Endodermal cell (in vitro differentiated cells): ENCODE measurements around the gene COMMD1. TPM values are rescaled to one million over a fixed set of nuclear protein-coding genes. Genes with fewer than 3 reads are reported as not detected.

Experiments
- DNase-seq: peaks from one replicate; pipeline ENCODE4 v3.0.0-alpha.2; 2017
- H3K27ac ChIP-seq: 2 replicates; pipeline ENCODE4 v1.5.1; 2013; ENCODE audit warnings: mild to moderate bottlenecking, low read depth, low read length, moderate library complexity
- H3K27me3 ChIP-seq: 2 replicates; pipeline ENCODE4 v1.6.1; 2013; ENCODE audit warnings: mild to moderate bottlenecking, low read length, moderate library complexity; ENCODE audit not compliant: insufficient read depth, control insufficient read depth, poor library complexity, severe bottlenecking
- H3K36me3 ChIP-seq: 2 replicates; pipeline ENCODE4 v1.7.0; 2013; ENCODE audit warnings: mild to moderate bottlenecking, low read length, moderate library complexity; ENCODE audit not compliant: control insufficient read depth, insufficient read depth
- H3K4me1 ChIP-seq: one replicate; pipeline ENCODE4 v1.7.0; 2013; ENCODE audit warnings: low read length; ENCODE audit not compliant: control insufficient read depth, insufficient read depth
- H3K4me3 ChIP-seq: 2 replicates; pipeline ENCODE4 v1.5.1; 2013; ENCODE audit warnings: mild to moderate bottlenecking, low read length, moderate library complexity
- H3K9ac ChIP-seq: 2 replicates; pipeline ENCODE4 v1.6.1; 2013; ENCODE audit warnings: mild to moderate bottlenecking, low read length, moderate library complexity; ENCODE audit not compliant: poor library complexity, severe bottlenecking; ENCODE audit errors: extremely low read depth
- H3K9me3 ChIP-seq: 2 replicates; pipeline ENCODE4 v1.6.1; 2013; ENCODE audit warnings: mild to moderate bottlenecking, low read length, moderate library complexity; ENCODE audit not compliant: control insufficient read depth
- H3K27ac Mint-ChIP-seq: 2 replicates; pipeline ENCODE4 v1.8.0; 2020; ENCODE audit warnings: mixed read lengths
- H3K27me3 Mint-ChIP-seq: 2 replicates; pipeline ENCODE4 v1.8.0; 2021; ENCODE audit warnings: mild to moderate bottlenecking, mixed read lengths; ENCODE audit not compliant: insufficient read depth
- H3K36me3 Mint-ChIP-seq: 2 replicates; pipeline ENCODE4 v1.8.0; 2020; ENCODE audit warnings: low read depth, mixed read lengths
- H3K4me1 Mint-ChIP-seq: 2 replicates; pipeline ENCODE4 v1.8.0; 2020; ENCODE audit warnings: mixed read lengths
- H3K4me3 Mint-ChIP-seq: 2 replicates; pipeline ENCODE4 v1.8.0; 2020; ENCODE audit warnings: mild to moderate bottlenecking, moderate library complexity, mixed read lengths
- H3K9me3 Mint-ChIP-seq: 2 replicates; pipeline ENCODE4 v1.8.0; 2020; ENCODE audit warnings: mild to moderate bottlenecking, mixed read lengths
- WGBS, 2 experiments: methylation state at CpG; one replicate each; pipeline versions ENCODE4 v1.1.5 to v1.1.7; 2013; ENCODE audit warnings: missing lambda C conversion rate in 2 of 2, mixed read lengths in 1 of 2; ENCODE audit not compliant: insufficient coverage in 1 of 2, insufficient read length in 1 of 2; 5-methylcytosine and 5-hydroxymethylcytosine counted together
- total RNA-seq, 2 donors: library from RNA; stranded (reverse); fragmentation: NEBNext Ultra II Directional in 1 of 2; extraction: Animal tissue kit (Norgen Biotek cat#: 25700) in 1 of 2; gene quantifications; 2 replicates in 1 of 2; 3 replicates in 1 of 2; pipeline ENCODE4 v1.2.1, GENCODE V29; 2021
- TF ChIP-seq, protein P1 (sequence below): fragments of 200-600 bp; sonication (generic); conservative IDR thresholded peaks from 2 replicates; pipeline ENCODE4 v1.5.0; 2021; ENCODE audit warnings: antibody characterized with exemption, mild to moderate bottlenecking

The COMMD1 gene
- total RNA-seq, 2 donors from 2014 or later: 27.8 to 28.4 TPM

DNA sequence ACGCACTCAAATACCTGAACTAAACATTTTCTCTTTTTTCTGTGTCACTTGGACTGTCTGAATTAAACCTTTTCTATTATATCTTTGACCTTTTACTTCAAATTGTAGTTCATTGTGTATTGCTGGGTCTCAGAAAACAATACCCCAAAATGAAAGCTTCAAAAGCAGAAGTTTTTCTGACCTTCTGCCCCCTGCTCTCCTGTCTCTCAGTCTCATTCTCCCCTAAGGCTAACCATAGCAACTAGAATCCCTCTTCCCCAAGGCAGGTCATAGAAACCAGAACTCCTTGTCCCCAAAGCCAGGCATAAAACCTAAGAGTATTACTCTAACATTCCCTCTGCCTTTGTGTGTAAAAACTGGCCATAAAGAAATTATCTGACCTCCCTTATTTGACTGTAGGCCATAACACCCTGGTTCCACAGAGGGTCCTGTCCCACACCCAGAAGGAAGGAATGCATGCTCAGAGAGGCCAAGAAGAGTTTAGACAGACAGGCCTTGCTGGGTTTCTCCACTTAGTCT, 197.0 kb downstream of the COMMD1 start:
- no peak for DNase-seq
- Histone ChIP-seq H3K4me1 (peaks cover 9% of the 10 kb centered on the region), H3K4me3 (no peak overlapping the region), H3K36me3 (no peaks in the 10 kb centered on the region), H3K9me3 (no peaks in the 10 kb centered on the region), H3K27ac (no peak overlapping the region), H3K9ac (no peak overlapping the region), H3K27me3 (no peaks in the 10 kb centered on the region)
- WGBS, 2 experiments: 80 to 87% methylated on average over 1 of the region's 1 CpG
- Mint-ChIP-seq H3K27ac (peak overlapping the region; percentile 41), H3K27me3 (no peaks in the 10 kb centered on the region), H3K4me3 (no peak overlapping the region), H3K36me3 (no peaks in the 10 kb centered on the region), H3K9me3 (no peaks in the 10 kb centered on the region), H3K4me1 (peaks cover 49% of the 10 kb centered on the region)
- TF ChIP-seq, protein P1, sequence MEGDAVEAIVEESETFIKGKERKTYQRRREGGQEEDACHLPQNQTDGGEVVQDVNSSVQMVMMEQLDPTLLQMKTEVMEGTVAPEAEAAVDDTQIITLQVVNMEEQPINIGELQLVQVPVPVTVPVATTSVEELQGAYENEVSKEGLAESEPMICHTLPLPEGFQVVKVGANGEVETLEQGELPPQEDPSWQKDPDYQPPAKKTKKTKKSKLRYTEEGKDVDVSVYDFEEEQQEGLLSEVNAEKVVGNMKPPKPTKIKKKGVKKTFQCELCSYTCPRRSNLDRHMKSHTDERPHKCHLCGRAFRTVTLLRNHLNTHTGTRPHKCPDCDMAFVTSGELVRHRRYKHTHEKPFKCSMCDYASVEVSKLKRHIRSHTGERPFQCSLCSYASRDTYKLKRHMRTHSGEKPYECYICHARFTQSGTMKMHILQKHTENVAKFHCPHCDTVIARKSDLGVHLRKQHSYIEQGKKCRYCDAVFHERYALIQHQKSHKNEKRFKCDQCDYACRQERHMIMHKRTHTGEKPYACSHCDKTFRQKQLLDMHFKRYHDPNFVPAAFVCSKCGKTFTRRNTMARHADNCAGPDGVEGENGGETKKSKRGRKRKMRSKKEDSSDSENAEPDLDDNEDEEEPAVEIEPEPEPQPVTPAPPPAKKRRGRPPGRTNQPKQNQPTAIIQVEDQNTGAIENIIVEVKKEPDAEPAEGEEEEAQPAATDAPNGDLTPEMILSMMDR: no peak

DNA sequence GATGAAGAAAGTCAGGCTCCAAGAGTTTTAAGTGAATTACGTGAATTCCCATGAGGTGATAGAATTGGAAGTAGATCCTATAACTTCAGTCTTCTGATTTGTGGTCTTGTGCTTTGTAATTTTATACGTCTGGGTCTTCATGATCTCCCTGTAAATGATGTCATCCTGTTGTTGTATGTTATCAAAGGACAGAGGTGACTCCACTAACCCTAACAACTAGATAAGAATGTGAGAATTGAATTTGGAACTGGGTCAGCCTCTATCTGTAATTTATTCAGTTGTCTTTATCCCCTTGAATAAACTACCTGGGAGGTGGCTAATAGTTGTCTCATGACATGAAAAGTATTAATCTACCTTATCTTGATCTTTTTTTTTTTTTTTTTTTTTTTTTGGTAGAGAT, 204.1 kb downstream of the COMMD1 start:
- DNase-seq: no peak
- Histone ChIP-seq H3K27me3 (no peaks in the 10 kb centered on the region), H3K9ac (peak overlapping the region; percentile 26), H3K36me3 (no peaks in the 10 kb centered on the region), H3K9me3 (no peaks in the 10 kb centered on the region), H3K4me1 (peaks cover 32% of the 10 kb centered on the region), H3K4me3 (no peak overlapping the region), H3K27ac (no peak overlapping the region)
- Mint-ChIP-seq H3K4me1 (peaks cover 66% of the 10 kb centered on the region), H3K9me3 (no peaks in the 10 kb centered on the region), H3K4me3 (no peak overlapping the region), H3K27me3 (no peaks in the 10 kb centered on the region), H3K27ac (peak overlapping the region; percentile 78), H3K36me3 (no peaks in the 10 kb centered on the region)
- WGBS, 2 experiments: 26 to 80% methylated on average over 1 to 2 of the region's 2 CpGs
- TF ChIP-seq, protein P1: no peak

DNA sequence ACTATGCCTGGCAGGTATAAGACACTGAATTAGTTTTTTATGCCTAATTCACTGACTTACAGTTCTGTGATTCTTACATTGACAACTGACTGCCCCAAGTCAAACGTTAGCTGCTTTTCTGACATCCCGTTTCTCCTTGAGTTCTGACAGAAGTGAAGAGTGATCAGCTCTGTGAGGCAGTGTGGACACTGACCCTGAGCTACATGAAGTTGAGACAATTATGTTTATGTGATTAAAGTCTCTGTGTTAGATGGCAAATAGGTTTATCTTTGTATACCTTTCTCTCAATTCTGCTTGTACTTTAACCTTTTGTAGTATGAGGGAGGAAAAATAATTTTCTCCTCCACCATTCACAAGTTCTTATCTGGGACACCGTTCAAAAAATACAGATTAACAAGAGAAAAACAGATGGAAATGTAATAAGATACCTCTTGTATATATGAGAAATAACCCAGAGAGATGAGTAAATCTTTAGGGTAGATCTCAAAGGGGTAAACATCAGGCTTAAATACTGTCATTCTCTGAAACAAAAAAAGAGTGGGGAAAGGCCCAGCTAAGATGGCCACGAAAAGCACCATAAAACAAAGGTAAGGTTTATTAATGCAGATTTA, 205.0 kb downstream of the COMMD1 start:
- H3K36me3 ChIP-seq: no peaks in the 10 kb centered on the region
- Mint-ChIP-seq H3K36me3 (no peaks in the 10 kb centered on the region), H3K4me1 (peaks cover 74% of the 10 kb centered on the region), H3K4me3 (no peak overlapping the region), H3K9me3 (no peaks in the 10 kb centered on the region), H3K27ac (peak overlapping the region; percentile 50), H3K27me3 (no peaks in the 10 kb centered on the region)
- no peak overlapping the region for H3K4me3 ChIP-seq
- TF ChIP-seq, protein P1: no peak
- H3K27me3 ChIP-seq: no peaks in the 10 kb centered on the region
- no peaks in the 10 kb centered on the region for H3K9me3 ChIP-seq
- DNase-seq: no peak
- H3K4me1 ChIP-seq: peaks cover 38% of the 10 kb centered on the region
- H3K9ac ChIP-seq: peak overlapping the region; percentile 26
- 62 to 69% methylated on average over 3 of the region's 4 CpGs for WGBS, 2 experiments
- H3K27ac ChIP-seq: no peak overlapping the region
